ENCODE data around the gene STARD4. TPM values are rescaled to one million over a fixed set of nuclear protein-coding genes. Genes with fewer than 3 reads are reported as not detected.

The STARD4 gene
- 10 to 100 TPM; 33.7 to 37.4 TPM for total RNA-seq

- DNase-seq, result peak; percentile 94
- peaks cover 56% of the 10 kb centered on the region for H3K4me1 Mint-ChIP-seq
- H3K36me3 Mint-ChIP-seq (ENCODE audit: low read depth), result peaks cover 5% of the 10 kb centered on the region
- ChIA-PET POLR2A (no interaction called here), CTCF (interaction anchor here (0.9 to 3.5 kb wide), 5 partner anchors 8 to 23 kb away, joined by 3 to 12 read pairs (median 4); no protein-coding TSS in a partner anchor)
- no peaks in the 10 kb centered on the region for H3K9me3 Mint-ChIP-seq
- H3K4me3 Mint-ChIP-seq, result peak within 1 kb of the TSS; percentile 82
- H3K27ac Mint-ChIP-seq, result peak within 1 kb of the TSS; percentile 91
- H3K27me3 Mint-ChIP-seq, result no peaks in the 10 kb centered on the region
Measured at GRCh38 chr5:111512375-111513130, at the start of gene STARD4. Gene STARD4, minus strand, starts transcription at chr5:111512535. Its CDS starts 5,102 bp downstream, at chr5:111507433.

- no peak for DNase-seq
- no peak overlapping the region for H3K4me3 Mint-ChIP-seq
- CTCF ChIA-PET, result no interaction called here
- no peaks in the 10 kb centered on the region for H3K4me1 Mint-ChIP-seq
- POLR2A ChIA-PET, result no interaction called here
- H3K27ac Mint-ChIP-seq, result no peak overlapping the region
- no peaks in the 10 kb centered on the region for H3K36me3 Mint-ChIP-seq (ENCODE audit: low read depth)
- H3K9me3 Mint-ChIP-seq, result peaks cover 5% of the 10 kb centered on the region
- H3K27me3 Mint-ChIP-seq, result peaks cover 18% of the 10 kb centered on the region
Measured at GRCh38 chr5:111559680-111560079, 47.3 kb upstream of the STARD4 start.

DNA sequence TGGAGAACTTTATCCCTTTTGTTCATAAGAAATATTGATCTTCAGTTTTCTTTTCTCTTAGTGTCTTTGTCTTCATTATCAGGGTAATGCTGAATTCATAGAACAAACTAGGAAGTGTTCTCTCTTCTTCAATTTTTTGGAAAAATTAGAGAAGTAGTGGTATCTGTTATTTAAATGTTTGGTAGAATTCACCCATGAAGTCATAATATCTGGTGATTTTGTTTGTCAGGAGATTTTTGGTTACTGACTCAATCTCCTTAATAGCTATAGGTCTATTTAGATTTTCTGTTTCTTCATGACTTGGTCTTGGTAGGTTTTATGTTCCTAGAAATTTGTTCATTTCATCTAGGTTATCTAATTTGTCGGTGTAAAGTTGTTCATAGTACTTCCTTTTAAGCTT, 45.4 kb upstream of the STARD4 start:
- DNase-seq, result no peak
- H3K4me3 Mint-ChIP-seq, result no peak overlapping the region
- no peak overlapping the region for H3K27ac Mint-ChIP-seq
- ChIA-PET POLR2A (no interaction called here), CTCF (no interaction called here)
- H3K36me3 Mint-ChIP-seq (ENCODE audit: low read depth), result no peaks in the 10 kb centered on the region
- peaks cover 18% of the 10 kb centered on the region for H3K27me3 Mint-ChIP-seq
- H3K4me1 Mint-ChIP-seq, result no peaks in the 10 kb centered on the region
- H3K9me3 Mint-ChIP-seq, result peaks cover 5% of the 10 kb centered on the region

DNA sequence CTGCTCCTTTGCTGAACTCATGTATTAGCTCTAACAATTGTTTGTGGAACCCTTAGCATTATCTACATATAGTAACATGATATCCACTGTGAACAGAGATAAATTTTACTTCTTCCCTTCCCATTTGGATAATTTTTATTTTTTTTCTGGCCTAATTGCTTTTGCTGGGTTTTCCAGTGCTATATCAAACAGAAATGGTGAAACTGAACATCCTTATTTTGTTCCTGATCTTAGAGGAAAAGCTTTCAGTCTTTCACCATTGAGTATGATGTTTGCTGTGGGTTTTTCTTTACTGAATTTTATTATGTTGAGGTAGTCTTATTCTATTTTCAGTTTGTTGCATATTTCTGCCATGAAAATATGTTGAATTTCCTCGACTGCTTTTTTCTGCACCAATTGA, 44.8 kb upstream of the STARD4 start:
- H3K27ac Mint-ChIP-seq, result no peak overlapping the region
- no peak for DNase-seq
- H3K27me3 Mint-ChIP-seq, result peaks cover 13% of the 10 kb centered on the region
- peaks cover 1% of the 10 kb centered on the region for H3K4me1 Mint-ChIP-seq
- H3K4me3 Mint-ChIP-seq, result no peak overlapping the region
- H3K36me3 Mint-ChIP-seq (ENCODE audit: low read depth), result no peaks in the 10 kb centered on the region
- ChIA-PET CTCF (no interaction called here), POLR2A (no interaction called here)
- H3K9me3 Mint-ChIP-seq, result peaks cover 5% of the 10 kb centered on the region

- Mint-ChIP-seq H3K27me3 (peaks cover 10% of the 10 kb centered on the region), H3K4me1 (peaks cover 6% of the 10 kb centered on the region), H3K36me3 (ENCODE audit: low read depth) (no peaks in the 10 kb centered on the region), H3K27ac (no peak overlapping the region), H3K9me3 (peaks cover 5% of the 10 kb centered on the region), H3K4me3 (no peak overlapping the region)
- ChIA-PET POLR2A (no interaction called here), CTCF (no interaction called here)
- DNase-seq, result no peak
Measured at GRCh38 chr5:111556501-111556900, 44.2 kb upstream of the STARD4 start.

- Mint-ChIP-seq H3K27me3 (peaks cover 8% of the 10 kb centered on the region), H3K36me3 (ENCODE audit: low read depth) (no peaks in the 10 kb centered on the region), H3K4me3 (no peak overlapping the region), H3K4me1 (peaks cover 12% of the 10 kb centered on the region), H3K27ac (no peak overlapping the region), H3K9me3 (peaks cover 5% of the 10 kb centered on the region)
- POLR2A ChIA-PET, result no interaction called here
- CTCF ChIA-PET, result no interaction called here
- DNase-seq, result no peak
Measured at GRCh38 chr5:111555760-111556159, 43.4 kb upstream of the STARD4 start.

GRCh38 chr5:111553868-111554267, 41.5 kb upstream of the STARD4 start:
- ChIA-PET POLR2A (interaction anchor here (0.5 kb wide), 1 partner anchor 372 kb away, joined by 3 read pairs; no protein-coding TSS in a partner anchor), CTCF (no interaction called here)
- Mint-ChIP-seq H3K4me3 (no peak overlapping the region), H3K27ac (no peak overlapping the region), H3K4me1 (peaks cover 17% of the 10 kb centered on the region), H3K36me3 (ENCODE audit: low read depth) (no peaks in the 10 kb centered on the region), H3K27me3 (no peaks in the 10 kb centered on the region), H3K9me3 (no peaks in the 10 kb centered on the region)
- DNase-seq, result no peak

GRCh38 chr5:111552896-111553295, 40.6 kb upstream of the STARD4 start:
- no peak overlapping the region for H3K27ac Mint-ChIP-seq

GRCh38 chr5:111552492-111552891, 40.2 kb upstream of the STARD4 start:
- no peaks in the 10 kb centered on the region for H3K9me3 Mint-ChIP-seq
- CTCF ChIA-PET, result interaction anchor here (1.2 kb wide), 1 partner anchor 11 kb away, joined by 5 read pairs; no protein-coding TSS in a partner anchor

More at GRCh38 chr5:111552896-111553295, 40.6 kb upstream of the STARD4 start:
- Mint-ChIP-seq H3K9me3 (no peaks in the 10 kb centered on the region), H3K4me3 (no peak overlapping the region), H3K4me1 (peaks cover 17% of the 10 kb centered on the region), H3K27me3 (no peaks in the 10 kb centered on the region), H3K36me3 (ENCODE audit: low read depth) (no peaks in the 10 kb centered on the region)
- no peak for DNase-seq
- CTCF ChIA-PET, result interaction anchor here (0.8 to 1.2 kb wide), 2 partner anchors 10 to 21 kb away, joined by 3 to 5 read pairs; no protein-coding TSS in a partner anchor
- POLR2A ChIA-PET, result no interaction called here

GRCh38 chr5:111551569-111552275, 39.4 kb upstream of the STARD4 start:
- POLR2A ChIA-PET, result no interaction called here
- no peak overlapping the region for H3K27ac Mint-ChIP-seq
- no peaks in the 10 kb centered on the region for H3K9me3 Mint-ChIP-seq
- H3K27me3 Mint-ChIP-seq, result no peaks in the 10 kb centered on the region
- no peaks in the 10 kb centered on the region for H3K36me3 Mint-ChIP-seq (ENCODE audit: low read depth)
- no peak overlapping the region for H3K4me3 Mint-ChIP-seq
- peaks cover 17% of the 10 kb centered on the region for H3K4me1 Mint-ChIP-seq
- DNase-seq, result no peak
- CTCF ChIA-PET, result no interaction called here

More at GRCh38 chr5:111552492-111552891, 40.2 kb upstream of the STARD4 start:
- Mint-ChIP-seq H3K27ac (no peak overlapping the region), H3K36me3 (ENCODE audit: low read depth) (no peaks in the 10 kb centered on the region), H3K27me3 (no peaks in the 10 kb centered on the region), H3K4me3 (no peak overlapping the region), H3K4me1 (peaks cover 17% of the 10 kb centered on the region)
- POLR2A ChIA-PET, result no interaction called here
- no peak for DNase-seq

DNA sequence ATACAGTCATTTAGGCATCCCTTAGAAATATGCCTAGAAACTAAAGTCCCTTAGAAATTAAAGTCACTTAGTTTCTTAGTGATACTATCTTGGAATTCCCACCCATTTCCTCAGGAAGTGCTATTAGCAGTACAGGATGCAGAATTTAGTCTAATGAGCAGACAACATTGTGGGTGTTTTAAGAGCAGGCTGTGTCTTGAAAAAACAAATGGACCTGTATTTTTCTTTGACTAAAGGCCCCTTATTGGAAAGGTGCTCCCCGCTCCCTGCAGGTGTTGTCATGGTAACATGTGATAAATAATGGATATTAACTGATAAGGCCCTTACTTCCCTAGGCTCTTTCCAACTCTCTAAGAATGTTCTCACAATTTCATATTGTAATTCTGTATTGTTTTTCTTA, 38.8 kb upstream of the STARD4 start:
- POLR2A ChIA-PET, result no interaction called here
- Mint-ChIP-seq H3K9me3 (no peaks in the 10 kb centered on the region), H3K36me3 (ENCODE audit: low read depth) (no peaks in the 10 kb centered on the region), H3K4me1 (peaks cover 17% of the 10 kb centered on the region), H3K4me3 (no peak overlapping the region), H3K27me3 (peaks cover under 1% of the 10 kb centered on the region), H3K27ac (no peak overlapping the region)
- CTCF ChIA-PET, result interaction anchor here (0.5 to 1.3 kb wide), 8 partner anchors 9 to 1501 kb away, joined by 3 to 11 read pairs (median 4); no protein-coding TSS in a partner anchor
- DNase-seq, result no peak

DNA sequence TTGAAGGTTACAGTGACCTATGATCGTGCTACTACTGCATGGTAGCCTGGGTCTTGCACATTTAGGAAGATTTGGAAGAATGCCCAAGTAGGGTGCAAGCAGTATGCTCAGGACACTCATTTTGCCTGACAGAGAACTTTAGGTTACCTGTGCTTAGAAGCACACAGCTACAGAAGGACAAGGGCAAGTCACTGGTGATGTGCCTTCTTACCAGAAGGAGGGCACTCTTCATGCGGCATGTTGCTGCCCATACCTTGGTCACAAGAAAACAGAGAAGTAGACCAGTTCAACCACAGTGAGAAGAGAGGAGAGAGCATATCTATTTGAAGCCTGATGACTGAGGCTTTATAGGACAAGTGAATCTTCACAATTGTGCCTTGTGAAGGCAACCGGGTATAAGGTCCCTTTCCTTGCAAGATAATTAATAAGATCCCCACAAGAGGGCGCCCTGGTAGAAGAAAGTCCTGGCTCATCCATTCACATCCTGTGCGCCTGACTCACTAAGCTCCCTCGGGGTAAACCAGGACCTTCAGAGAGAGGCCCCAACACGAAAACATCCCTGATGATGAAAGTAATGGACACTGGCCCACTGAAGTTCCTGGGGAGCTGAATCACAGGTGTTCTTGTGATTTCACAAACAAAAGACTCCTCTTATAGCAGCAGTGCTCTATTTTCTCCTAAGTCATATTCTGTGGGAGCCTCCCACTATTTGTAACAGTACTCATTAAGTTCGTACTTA, 38.1 kb upstream of the STARD4 start:
- H3K9me3 Mint-ChIP-seq, result no peaks in the 10 kb centered on the region
- H3K4me3 Mint-ChIP-seq, result no peak overlapping the region
- DNase-seq, result peak; percentile 85
- no peak overlapping the region for H3K27ac Mint-ChIP-seq
- ChIA-PET CTCF (interaction anchor here (0.5 to 1.3 kb wide), 11 partner anchors 9 to 1502 kb away, joined by 3 to 11 read pairs (median 3); no protein-coding TSS in a partner anchor), POLR2A (no interaction called here)
- H3K27me3 Mint-ChIP-seq, result peaks cover 4% of the 10 kb centered on the region
- H3K4me1 Mint-ChIP-seq, result peaks cover 17% of the 10 kb centered on the region
- H3K36me3 Mint-ChIP-seq (ENCODE audit: low read depth), result no peaks in the 10 kb centered on the region

All from activated CD4-positive, alpha-beta T cell treated with anti-CD3 and anti-CD28 coated beads, Interleukin-2, amount 10 ng/mL, durations not matched to agents 7 days and 5 days (primary cell).